ENCODE results near the gene MTUS2. TPM values are rescaled to one million over a fixed set of nuclear protein-coding genes. Genes with fewer than 3 reads are reported as not detected.

Gene MTUS2
- total RNA-seq, 1 donor from 2014 or later, result 0.90 TPM

- Mint-ChIP-seq H3K4me3 (ENCODE audit: unreplicated experiment) (no peak overlapping the region), H3K36me3 (ENCODE audit: low read depth, unreplicated experiment) (no peaks in the 10 kb centered on the region), H3K27ac (ENCODE audit: unreplicated experiment) (no peak overlapping the region), H3K27me3 (ENCODE audit: unreplicated experiment) (no peaks in the 10 kb centered on the region), H3K4me1 (ENCODE audit: unreplicated experiment) (no peaks in the 10 kb centered on the region), H3K9me3 (ENCODE audit: unreplicated experiment) (no peaks in the 10 kb centered on the region)
- DNase-seq (ENCODE audit: low spot score), result no peak
- TF ChIP-seq CTCF (IDR thresholded peaks at IDR 0.05; ENCODE audit: unreplicated experiment), result no peak
Observed at GRCh38 chr13:28967029-28967915, 147.1 kb downstream of the MTUS2 start.

GRCh38 chr13:28976195-28976594 lies 156.1 kb downstream of the MTUS2 start:
- Mint-ChIP-seq H3K9me3 (ENCODE audit: unreplicated experiment) (no peaks in the 10 kb centered on the region), H3K27me3 (ENCODE audit: unreplicated experiment) (no peaks in the 10 kb centered on the region), H3K4me3 (ENCODE audit: unreplicated experiment) (no peak overlapping the region), H3K36me3 (ENCODE audit: low read depth, unreplicated experiment) (no peaks in the 10 kb centered on the region), H3K27ac (ENCODE audit: unreplicated experiment) (no peak overlapping the region), H3K4me1 (ENCODE audit: unreplicated experiment) (no peaks in the 10 kb centered on the region)
- TF ChIP-seq CTCF (IDR thresholded peaks at IDR 0.05; ENCODE audit: unreplicated experiment), result no peak
- no peak for DNase-seq (ENCODE audit: low spot score)

- Mint-ChIP-seq H3K4me3 (ENCODE audit: unreplicated experiment) (no peak overlapping the region), H3K36me3 (ENCODE audit: low read depth, unreplicated experiment) (no peaks in the 10 kb centered on the region), H3K4me1 (ENCODE audit: unreplicated experiment) (no peaks in the 10 kb centered on the region), H3K27ac (ENCODE audit: unreplicated experiment) (no peak overlapping the region), H3K27me3 (ENCODE audit: unreplicated experiment) (no peaks in the 10 kb centered on the region), H3K9me3 (ENCODE audit: unreplicated experiment) (no peaks in the 10 kb centered on the region)
- no peak for DNase-seq (ENCODE audit: low spot score)
- no peak for TF ChIP-seq CTCF (IDR thresholded peaks at IDR 0.05; ENCODE audit: unreplicated experiment)
Observed at GRCh38 chr13:28976636-28977035, 156.5 kb downstream of the MTUS2 start.

- H3K36me3 Mint-ChIP-seq (ENCODE audit: low read depth, unreplicated experiment), result no peaks in the 10 kb centered on the region
- no peaks in the 10 kb centered on the region for H3K9me3 Mint-ChIP-seq (ENCODE audit: unreplicated experiment)
- H3K27ac Mint-ChIP-seq (ENCODE audit: unreplicated experiment), result no peak overlapping the region
- no peak for DNase-seq (ENCODE audit: low spot score)
- no peak for TF ChIP-seq CTCF (IDR thresholded peaks at IDR 0.05; ENCODE audit: unreplicated experiment)
- H3K4me1 Mint-ChIP-seq (ENCODE audit: unreplicated experiment), result no peaks in the 10 kb centered on the region
- H3K27me3 Mint-ChIP-seq (ENCODE audit: unreplicated experiment), result no peaks in the 10 kb centered on the region
- H3K4me3 Mint-ChIP-seq (ENCODE audit: unreplicated experiment), result no peak overlapping the region
Observed at GRCh38 chr13:28978574-28978973, 158.4 kb downstream of the MTUS2 start.

GRCh38 chr13:28981530-28981929 lies 161.4 kb downstream of the MTUS2 start:
- H3K36me3 Mint-ChIP-seq (ENCODE audit: low read depth, unreplicated experiment), result no peaks in the 10 kb centered on the region
- no peak overlapping the region for H3K27ac Mint-ChIP-seq (ENCODE audit: unreplicated experiment)
- H3K9me3 Mint-ChIP-seq (ENCODE audit: unreplicated experiment), result no peaks in the 10 kb centered on the region
- no peaks in the 10 kb centered on the region for H3K4me1 Mint-ChIP-seq (ENCODE audit: unreplicated experiment)
- no peak overlapping the region for H3K4me3 Mint-ChIP-seq (ENCODE audit: unreplicated experiment)
- TF ChIP-seq CTCF (IDR thresholded peaks at IDR 0.05; ENCODE audit: unreplicated experiment), result no peak
- DNase-seq (ENCODE audit: low spot score), result no peak
- no peaks in the 10 kb centered on the region for H3K27me3 Mint-ChIP-seq (ENCODE audit: unreplicated experiment)
